NCI-H1092 (cell line): ENCODE measurements around the gene URGCP.
"Not testable (repeated sequence)": the region's sequence is repeated elsewhere in the genome, so short reads cannot be mapped to it uniquely, and the experiment has no call there.

Source experiments
- DNase-seq: peaks from one replicate; lab custom pipeline; 2025; lab: John Stamatoyannopoulos, UW

URGCP gene

DNA sequence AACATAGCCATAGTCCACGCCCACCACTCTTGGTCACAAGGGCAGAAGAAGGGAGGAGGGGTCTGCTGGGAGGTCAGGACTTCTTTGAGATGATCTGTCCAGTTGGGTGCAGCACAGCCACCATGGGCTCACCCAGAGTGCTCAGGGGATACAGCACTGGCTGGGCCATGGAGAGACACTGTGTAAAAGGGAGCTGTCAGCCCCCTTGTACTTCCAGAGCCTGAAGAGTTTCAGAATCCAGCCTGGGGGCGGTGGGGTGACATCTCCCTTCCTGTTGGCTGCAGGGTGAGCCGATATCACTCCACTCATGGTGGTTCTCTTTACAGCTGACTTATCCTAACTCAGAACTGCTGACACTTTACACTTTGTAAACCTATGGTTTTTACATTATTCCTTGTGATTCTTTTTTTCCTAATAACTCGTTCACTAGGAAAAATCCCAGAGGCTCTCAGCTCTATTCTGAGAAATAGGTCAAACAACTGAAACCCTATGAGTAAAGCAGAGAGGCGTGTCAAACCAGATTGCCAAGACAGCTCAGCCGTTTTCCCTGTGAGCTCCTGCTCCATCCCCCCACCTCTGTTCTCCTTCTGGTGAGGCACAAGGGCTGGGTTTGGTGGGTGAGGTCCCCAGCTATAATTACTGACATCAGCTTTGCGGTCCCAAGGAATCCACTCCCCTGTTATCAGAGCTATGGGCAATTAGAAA lies 33.8 kb downstream of the URGCP start:
- no peak for DNase-seq

DNA sequence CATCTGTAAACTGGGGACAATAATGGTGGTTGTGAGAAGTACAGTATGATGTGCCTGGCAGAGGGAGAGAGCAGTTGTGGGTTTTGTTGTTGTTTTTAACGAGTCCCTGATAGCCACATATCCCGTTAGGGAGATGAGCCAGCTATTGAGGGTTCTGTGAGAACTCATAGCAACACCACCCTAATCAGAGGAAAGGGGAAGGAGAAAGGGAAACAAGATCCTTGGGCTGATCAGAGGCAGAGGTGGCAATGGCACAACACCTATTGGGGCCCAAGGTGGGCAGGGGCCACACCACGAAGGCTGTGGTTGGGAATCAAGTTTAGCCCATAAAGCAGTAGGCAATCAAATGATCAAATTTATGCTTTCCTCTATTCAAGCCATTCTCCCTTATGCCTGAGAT lies 35.3 kb downstream of the URGCP start:
- DNase-seq, result no peak

DNA sequence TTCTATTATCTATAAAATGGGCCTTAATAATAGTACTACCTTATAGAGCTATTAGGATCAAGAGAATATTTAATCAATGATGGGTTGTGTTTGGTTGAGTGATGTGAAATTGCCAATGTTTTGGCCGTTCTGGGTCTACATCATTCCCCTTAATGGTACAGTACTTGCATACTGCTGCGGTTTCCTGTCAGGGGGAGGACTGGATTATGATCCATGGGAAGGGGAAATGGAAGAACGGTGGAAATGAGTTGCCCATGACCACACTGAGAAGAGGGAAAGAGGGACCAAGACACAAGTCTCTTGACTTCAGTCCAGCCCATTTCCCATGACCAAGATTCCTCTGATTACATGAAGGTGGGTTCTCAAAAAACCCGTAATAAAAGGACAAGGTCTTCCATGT lies 36.1 kb downstream of the URGCP start:
- no peak for DNase-seq

DNA sequence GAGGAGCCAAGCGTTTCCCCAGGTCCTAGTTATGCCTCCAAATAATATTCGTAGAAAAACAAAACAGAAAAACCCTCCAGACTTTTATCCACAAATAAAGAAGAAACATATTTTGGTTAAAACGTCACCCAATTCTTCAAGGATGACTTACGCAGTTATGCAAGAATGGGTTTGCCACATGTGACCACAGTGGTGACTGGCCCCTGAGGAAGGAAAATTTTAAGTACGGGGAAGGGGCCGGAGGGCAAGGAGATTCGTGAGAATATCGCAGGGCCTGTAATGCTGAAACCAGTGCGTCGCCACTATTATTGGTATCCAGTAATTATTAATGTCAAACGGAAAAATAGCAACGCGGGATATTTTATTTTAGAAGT lies 36.5 kb downstream of the URGCP start:
- DNase-seq, result no peak

DNA sequence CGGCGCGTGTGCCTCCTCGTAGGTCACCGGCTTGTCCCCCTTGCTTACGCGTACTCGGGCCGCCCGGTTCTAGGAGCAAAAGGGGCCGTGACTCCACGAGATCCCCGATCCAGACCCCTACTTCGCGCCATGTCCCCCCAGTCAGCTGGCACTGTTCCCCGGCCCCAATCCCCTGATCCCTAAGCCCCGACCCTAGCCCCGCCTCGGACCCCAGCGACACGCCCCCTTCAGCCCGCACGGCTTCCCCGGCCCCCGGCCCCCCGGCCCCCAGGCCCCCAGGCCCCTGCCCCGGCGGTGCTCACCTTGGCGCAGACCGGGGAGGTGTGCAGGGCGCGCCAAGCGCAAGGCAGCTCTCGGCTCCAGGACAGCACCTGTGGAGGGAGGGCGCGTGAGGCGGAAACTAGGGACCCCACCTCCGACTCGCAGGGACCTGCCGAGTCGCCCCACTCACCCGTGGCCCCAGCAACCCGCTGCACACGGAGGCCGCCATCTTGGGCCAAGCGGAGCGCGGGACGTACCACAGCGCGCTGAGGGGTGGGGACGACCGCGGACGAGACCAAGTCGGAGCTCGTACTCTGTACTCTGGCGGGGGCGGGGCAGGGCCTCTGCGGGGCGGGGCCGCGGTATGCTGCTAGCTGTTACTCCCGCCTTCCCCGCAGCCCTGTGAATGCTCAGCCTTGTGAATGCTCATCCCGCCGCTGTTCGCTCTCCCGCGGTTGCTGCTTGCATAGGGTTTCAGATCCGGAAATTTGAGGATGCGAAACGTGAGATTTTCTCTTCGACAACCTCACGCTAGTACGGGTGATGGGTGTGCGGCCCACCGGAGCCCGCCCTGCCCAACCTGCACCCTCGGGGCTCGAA lies 37.2 kb downstream of the URGCP start, which contains the start of gene MRPS24:
TSS of gene MRPS24 (minus strand) at position 512 of the 861 bp plus-strand sequence. CDS start at position 490, 22 bp downstream.
- DNase-seq, result peak; percentile 92

DNA sequence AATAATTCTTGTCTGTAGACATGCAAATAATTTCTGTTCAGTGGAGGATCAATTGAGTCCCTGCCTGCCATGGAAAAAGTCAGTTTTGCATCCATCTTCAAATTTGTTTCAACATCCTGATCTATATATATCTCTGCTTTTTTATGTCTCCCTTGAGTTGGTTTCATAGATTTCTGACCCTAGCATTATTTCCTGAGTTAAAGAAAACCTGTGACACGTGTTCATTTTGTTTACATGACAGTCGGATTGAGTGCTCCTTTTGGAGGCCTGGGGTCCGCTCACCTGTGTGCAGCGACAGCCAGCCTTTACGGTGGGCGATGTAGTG lies 37.8 kb downstream of the URGCP start:
- no peak for DNase-seq

GRCh38 chr7:43868181-43868580 lies 38.2 kb downstream of the URGCP start:
- no peak for DNase-seq

DNA sequence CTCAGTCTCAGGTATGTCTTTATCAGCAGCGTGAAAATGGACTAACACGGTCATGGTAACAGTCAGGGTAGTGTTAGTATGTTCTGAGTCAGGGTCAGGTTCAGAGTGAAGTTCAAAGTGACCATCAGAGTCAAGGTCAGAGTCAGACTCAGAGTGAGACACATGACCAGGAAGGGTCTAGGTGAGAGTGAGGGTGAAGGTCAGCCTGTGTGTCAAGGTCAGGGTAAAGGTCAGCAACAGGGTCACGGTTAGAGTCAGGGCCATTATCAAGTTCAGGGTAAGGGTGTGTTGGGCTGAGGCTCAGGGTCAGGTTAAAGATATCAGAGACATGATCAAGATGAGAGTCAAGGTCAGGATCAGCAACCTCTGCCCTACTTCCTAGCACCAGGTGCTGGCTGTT lies 41.1 kb downstream of the URGCP start:
- no peak for DNase-seq

GRCh38 chr7:43864126-43864525 lies 42.3 kb downstream of the URGCP start:
- no peak for DNase-seq

GRCh38 chr7:43856996-43857395 lies 49.4 kb downstream of the URGCP start:
- no peak for DNase-seq

DNA sequence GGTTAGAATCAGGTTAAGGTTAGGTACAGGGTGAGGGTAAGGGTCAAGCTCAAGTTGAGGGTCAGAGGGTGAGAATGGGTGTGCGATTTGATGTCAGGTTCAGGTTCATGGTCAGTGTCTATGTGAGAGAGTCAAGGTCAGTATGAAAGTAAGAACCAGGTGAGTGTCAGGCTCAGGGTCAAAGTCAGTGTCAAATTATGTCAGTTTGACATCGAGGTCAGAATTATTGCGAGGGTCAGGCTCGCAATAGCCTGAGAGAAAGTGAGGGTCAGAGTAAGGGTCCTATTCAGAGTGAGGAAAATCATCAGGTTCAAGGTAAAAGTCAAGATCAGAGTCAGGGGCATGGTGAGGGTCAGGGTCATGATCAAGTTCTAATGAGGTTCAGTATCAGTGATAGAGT lies 50.1 kb downstream of the URGCP start:
- DNase-seq, result no peak

DNA sequence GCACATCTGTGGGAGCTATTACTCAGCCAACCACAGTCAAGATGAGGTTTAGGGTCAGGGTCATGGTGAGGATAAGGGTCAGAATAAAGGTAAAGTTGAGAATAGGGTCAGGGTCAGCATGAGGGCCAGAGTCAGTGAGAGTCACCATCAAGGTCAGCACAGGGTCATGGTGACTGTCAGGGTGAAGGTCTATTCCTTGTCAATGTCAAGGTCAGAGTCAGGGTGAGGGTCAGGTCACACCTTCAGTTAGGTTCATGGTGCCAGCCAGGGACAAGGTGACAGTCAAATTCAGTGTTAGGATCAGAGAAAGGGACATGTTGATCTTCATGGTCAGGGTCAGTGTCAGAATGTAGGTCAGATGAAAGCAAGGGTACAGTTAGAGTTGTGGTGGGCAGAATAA lies 51.2 kb downstream of the URGCP start:
- DNase-seq, result no peak

- DNase-seq, result no peak
These were observed 54.6 kb downstream of the URGCP start for GRCh38 chr7:43851805-43852204.

DNA sequence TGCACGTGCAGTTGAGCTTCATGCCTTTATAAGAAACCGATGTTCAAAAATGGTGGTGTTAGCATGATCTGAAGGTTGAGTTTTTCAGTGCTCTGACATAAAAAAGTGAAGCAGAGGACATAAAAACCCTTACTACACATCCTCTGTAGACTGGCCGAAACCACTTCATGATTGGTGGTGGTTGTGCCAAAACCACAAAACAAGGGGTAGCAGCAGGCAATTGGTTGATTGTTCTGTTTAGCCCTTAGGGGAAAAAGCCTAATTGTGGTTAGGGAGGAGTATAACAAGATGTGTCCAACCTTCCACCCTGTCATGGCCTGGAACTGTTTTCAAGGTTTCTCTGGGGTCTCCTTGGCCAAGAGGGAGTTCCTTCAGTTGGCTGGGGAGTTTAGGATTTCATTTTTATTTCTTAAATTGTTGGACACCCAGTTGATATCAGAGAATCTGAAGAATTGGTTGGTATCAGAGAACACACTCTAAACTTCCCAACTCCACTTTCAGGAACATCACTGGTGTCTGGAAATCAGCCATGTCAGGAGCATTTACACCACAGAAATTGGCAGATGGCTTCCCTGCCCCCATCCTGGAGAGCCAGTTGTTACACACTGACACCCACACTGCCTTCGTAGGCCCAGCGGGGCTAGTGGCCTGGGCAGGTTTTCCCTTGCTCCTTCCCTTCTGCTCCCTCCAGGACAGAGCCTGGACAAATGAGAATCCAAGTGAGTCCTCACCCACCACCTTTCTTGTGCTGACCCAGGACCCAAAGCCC lies 55.9 kb downstream of the URGCP start:
- no peak for DNase-seq

DNA sequence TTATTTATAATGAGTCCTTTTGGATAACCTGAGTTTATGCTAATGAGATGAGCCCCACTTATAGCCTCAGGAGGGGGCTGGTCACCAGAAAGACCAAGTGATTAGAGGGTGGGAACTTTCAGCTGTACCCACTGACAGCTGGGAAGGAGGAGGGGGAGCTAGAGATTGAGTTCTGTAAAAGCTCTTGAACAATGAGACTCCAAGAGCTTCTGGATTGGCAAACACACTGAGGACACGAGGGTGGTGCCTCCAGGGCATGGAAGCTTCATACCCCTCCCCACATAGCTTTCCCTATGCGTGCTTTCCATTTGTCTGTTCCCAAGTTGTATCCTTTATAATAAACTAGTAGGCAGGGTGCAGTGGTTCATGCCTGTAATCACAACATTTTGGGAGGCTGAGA lies 57.3 kb downstream of the URGCP start:
- DNase-seq, result no peak

GRCh38 chr7:43847496-43847895 lies 58.9 kb downstream of the URGCP start:
- DNase-seq, result no peak

DNA sequence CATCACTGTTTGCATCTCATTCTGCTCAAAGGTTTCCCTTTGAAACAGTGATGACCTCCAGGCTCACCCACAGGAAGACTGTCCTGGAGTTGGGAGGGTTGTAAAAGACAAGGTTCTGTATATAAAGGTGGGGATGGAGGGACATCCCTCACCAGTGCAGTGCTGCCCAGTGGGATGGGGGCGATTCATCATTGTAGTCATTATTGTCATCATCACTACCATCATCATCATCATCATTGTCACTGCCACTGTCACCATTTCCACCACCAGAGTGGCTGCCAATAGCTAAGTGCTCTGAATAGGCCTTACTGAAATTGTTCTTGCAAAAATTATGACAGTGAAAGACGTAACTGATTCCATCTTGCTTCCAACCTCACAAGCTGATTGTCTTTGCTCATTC lies 61.7 kb downstream of the URGCP start:
- DNase-seq, result no peak

- no peak for DNase-seq
These were observed 62.1 kb downstream of the URGCP start for GRCh38 chr7:43844257-43844656.

DNA sequence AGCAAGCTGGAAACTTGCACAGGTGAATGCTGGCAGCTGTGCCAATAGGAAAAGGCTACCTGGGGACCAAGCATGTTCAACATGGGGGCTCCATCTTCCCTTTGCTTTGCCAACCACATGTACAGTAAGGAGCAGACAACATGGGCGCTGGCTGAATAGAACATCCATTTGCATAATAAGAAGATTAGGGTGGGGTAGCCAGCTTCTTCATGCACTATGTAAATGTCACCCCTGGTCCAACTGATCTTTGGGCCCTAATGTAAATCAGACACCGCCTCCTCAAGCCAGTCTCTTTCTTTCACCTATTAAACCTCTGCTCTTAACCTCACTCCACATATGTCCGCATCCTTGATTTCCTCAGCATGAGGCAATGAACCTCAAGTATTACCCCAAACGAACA lies 63.1 kb downstream of the URGCP start:
- DNase-seq, result no peak

DNA sequence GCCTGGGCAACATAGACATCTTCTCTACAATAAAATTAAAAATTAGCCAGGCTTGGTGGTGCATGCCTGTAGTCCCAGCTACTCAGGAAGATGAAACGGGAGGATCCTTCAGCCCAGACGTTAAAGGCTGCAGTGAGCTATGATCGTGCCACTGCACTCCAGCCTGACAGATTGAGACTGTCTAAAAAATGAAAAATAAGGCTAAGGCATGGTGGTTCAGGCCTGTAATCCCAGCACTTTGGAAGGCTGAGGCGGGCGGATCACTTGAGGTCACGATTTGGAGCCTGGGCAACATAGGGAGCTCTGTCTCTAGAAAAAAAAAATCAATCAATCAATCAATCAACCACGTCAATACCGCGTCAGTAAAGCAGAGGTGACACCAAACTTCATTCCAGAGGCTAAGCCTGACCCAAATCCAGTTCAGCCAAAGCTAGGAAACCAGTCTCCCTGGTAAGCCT lies 68.2 kb downstream of the URGCP start:
- no peak for DNase-seq

DNA sequence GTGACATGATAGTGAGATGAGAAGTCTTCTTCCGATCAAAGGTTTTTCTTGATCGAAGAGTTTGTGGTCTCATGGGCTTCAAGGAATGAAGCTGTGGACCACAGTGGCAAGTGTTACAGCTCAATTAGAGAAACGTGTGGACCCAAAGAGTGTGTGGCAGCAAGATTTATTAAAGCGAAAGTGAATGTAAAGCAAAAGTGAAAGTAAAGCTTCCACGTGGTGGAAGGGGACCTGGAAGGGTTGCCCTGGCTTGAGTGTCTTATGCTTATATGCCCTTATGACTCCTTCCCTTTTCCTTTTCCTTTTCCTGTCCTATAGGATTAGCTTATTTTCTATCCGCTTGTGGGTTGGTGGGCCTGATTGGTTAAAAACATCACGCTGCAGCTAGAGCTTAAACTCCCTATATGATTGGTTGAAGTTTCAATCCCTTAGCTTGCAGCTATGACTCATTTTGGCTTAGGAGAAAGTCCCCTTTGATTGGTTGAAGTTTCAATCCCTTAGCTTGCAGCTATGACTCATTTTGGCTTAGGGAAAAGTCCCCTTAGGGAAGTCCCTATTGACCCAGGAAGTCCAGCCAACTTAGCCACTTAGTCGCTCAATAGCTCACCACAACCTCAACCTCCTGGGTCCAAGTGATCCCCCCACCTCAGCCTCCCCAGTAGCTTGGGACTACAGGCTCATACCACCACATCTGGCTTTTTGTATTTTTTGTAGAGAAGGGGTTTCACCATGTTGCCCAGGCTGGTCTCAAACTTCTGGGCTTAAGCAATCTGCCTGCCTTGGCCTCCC lies 71.7 kb downstream of the URGCP start:
- no peak for DNase-seq

GRCh38 chr7:43830917-43831316 lies 75.5 kb downstream of the URGCP start:
- not testable (repeated sequence) for DNase-seq
